NCI-H2227 treated with DMSO at 0.1 percent for 48 hours (cell line): Measurements from ENCODE around the gene TMEM231.
"Not testable (repeated sequence)": the region's sequence is repeated elsewhere in the genome, so short reads cannot be mapped to it uniquely, and the experiment has no call there.

ENCODE experiments used
- DNase-seq: peaks from one replicate; lab custom pipeline; 2025; lab: John Stamatoyannopoulos, UW

TMEM231 gene

GRCh38 chr16:75532142-75532765, 23.8 kb downstream of the TMEM231 start:
- DNase-seq, result no peak

- no peak for DNase-seq
Measured at GRCh38 chr16:75529959-75530358, 26.1 kb downstream of the TMEM231 start.

GRCh38 chr16:75529056-75529905, 26.8 kb downstream of the TMEM231 start:
- DNase-seq, result no peak

- DNase-seq, result no peak
Measured at GRCh38 chr16:75527825-75528299, 28.2 kb downstream of the TMEM231 start.

DNA sequence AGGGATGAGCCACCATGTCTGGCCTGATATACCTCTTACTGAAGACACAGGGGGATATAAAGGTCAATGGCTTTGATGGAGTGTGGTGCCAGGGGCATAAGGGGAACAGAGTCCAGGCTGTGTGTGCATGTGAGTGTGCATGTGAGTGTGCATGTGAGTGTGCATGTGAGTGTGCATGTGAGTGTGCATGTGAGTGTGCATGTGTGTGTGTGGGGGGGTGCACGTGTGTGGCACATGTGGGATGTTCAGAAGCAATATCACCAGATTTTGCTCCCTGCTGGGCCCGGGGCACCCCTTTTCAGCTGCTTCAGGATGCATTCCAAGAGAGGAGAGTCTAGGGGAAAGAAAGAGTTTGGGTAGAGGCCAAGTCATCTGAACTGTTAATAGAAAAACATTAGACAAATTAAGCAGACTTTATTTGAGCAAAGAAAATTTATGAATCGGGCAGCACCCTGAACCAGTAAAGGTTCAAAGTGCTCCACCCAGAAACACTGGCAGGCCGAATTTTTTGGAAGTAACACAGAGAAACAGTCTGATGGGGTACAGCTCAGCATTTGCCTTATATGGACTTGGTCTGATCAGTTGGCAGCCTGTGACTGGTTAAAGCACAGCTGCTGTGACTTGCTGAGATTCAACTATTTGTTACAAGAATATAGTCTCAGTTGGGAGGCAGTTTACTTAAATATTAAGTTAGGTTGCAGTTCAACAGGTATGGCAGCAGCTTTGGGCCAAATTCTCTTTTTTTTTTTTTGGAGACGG, 29.8 kb downstream of the TMEM231 start:
- DNase-seq, result no peak

DNA sequence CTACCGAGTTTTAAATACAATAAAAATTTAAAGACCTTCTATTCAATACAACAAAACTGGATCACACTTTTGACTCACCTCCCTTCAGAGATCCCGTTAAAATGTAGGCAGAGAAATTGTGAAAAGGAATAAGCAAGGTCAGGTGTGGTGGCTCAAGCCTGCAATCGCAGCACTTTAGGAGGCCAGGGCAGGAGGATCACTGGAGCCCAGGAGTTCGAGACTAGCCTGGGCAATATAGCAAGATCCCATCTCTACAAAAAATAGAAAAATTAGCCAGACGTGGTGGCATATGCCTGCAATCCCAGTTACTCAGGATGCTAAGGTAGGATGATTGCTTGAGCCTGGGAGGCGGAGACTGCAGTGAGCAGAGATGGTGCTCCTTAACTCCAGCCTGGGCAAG, 36.9 kb downstream of the TMEM231 start:
- DNase-seq, result no peak

DNA sequence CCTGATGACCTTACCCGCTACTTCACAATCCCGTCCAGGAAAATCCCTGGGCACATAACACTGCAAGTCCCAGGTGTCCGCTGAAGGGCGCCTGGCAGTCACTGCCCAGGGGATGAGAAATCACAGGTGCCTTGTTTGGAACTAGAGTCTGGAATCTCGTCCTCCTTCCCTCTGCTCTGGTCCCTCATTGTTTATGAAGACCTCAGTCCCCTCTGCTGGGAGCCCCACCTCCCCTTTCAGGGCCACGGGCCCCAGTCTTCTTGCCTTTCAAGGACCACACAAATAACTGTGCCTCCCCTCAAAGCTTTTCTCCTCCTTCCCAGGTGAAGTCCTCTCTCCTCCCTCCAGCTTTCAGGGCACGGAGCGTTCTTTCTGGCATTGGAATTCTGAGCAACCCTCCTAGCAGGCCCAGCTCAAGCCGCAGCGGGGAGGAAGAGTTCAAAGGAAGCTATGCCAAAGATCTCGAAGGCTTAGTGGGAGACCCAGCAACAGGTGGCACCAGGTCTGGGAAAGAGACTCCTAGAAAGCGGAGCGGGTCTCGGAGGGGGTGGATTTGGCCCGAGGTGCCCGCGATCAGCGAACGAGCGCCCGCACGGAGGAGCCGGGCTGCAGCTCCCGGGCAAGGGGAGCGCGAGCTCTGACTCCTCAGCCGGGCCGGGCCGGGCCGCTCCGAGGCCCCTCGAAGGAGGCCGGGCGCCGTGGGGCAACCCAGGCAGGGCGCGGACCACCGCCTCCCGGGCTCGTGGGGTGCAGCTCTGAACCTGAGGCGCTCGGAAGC, 39.7 kb downstream of the TMEM231 start:
- not testable (repeated sequence) for DNase-seq

GRCh38 chr16:75514296-75514695, 41.8 kb downstream of the TMEM231 start:
- DNase-seq, result no peak

DNA sequence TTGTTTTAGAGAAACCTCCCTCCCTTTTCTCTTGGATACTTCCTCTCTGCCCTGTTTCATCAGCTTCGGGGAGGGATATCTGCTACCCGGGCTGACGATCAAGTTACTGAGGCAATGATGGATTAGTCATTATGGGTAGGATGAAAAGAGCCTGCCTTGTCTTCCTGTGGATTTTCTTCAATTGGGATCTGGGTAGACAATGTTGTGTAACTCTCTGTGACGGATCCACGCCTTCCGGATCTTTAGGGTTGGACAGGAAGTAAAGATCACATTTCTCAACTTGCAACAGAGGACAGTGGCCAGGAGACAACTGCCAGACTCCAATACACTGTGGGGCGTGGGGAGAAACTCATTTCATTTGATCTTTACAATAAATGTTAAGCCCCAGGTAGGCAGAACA, 49.5 kb downstream of the TMEM231 start:
- DNase-seq, result no peak

GRCh38 chr16:75506107-75506506, 49.9 kb downstream of the TMEM231 start:
- DNase-seq, result no peak

DNA sequence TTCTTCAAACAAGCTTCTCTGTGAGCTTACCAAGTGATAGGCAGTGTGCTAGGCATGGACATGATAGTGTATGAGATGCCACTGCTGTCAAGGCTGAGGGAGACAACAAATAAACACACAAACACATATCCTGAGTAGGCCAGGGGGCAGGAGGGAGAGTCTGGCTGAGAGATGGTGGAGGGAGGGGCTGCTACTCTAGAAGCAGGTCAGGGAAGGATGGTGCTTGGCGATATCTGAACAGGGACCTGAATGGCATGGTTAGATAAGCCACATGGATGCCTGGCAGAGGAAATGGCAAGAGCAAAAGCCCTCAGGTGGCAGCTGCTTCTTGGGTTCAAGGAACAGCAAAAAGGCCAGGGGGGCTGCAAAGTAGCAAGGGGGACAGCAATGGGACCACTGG, 52.3 kb downstream of the TMEM231 start:
- no peak for DNase-seq

- no peak for DNase-seq
Measured at GRCh38 chr16:75502916-75503605, 53.0 kb downstream of the TMEM231 start.

GRCh38 chr16:75501820-75502219, 54.2 kb downstream of the TMEM231 start:
- not testable (repeated sequence) for DNase-seq

DNA sequence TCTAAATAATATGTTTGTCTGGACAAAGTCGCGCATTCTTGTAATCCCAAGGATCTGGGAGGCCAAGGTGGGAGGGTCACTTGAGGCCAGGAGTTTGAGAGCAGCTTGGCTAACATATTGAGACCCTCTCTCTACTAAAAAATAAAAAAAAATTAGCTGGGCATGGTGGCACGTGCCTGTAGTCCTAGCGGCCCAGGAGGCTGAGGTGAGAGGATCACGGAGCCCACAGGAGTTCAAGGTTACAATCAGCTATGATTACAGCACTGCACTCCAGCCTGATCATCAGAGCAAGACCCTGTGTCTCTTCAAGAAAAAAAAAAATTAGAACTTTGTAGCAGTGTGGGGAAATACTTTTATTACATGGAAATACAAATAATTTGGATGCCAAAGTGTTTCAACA, 54.7 kb downstream of the TMEM231 start:
- no peak for DNase-seq

DNA sequence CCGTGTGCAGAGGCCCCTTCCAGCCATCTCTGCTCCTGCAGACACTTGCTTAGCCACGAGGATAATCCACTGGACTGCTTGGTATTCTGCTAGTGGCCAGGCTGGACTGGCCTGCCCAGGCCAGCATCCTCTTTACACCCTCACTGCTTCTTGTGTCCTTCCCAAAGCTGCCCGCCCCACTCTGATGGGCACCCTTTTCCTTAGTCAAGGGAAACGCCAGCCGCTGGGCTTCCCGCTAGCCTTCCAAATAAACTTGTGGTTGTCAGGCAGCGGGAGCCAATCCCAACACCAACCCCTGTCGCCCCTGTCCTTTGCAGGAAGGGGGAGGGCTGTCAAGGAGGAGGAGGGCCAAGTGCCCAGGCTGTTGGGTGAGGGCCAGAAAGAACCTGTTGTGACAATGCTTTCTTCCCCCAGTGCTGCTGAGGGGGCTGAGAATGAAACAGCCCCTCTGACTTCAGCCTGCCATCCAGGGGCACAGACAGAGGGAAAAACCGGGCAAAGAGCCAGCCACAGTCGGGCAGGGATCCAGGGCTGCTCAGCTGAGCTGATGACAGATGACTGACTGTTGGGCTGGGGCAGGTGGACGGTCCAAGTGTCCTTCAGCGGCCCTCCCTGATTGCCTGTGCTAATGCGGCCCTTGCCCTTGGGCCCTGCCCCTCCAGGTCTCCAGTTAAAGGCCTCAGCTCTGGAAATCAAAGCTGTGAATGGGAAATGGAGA, 57.3 kb downstream of the TMEM231 start:
- DNase-seq, result not testable (repeated sequence)

DNA sequence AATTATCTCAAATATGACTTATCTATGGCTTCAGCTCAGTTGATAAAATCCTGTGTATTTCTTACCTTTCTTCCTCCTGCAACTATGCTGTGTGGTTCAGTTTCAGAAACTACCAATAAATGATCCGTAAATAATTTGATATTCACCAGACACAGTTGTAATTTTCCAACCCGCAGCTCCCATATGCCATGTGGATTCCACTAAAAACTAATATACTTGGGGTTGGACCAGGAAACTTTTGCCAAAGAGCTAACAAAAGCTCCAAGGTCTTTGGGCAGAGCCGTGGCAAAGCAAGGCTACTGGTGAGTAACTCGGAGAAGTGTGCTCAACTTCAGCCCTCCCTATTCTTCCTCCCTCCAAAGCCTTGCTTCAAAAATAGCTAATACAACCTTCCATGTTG, 58.5 kb downstream of the TMEM231 start:
- DNase-seq, result no peak

DNA sequence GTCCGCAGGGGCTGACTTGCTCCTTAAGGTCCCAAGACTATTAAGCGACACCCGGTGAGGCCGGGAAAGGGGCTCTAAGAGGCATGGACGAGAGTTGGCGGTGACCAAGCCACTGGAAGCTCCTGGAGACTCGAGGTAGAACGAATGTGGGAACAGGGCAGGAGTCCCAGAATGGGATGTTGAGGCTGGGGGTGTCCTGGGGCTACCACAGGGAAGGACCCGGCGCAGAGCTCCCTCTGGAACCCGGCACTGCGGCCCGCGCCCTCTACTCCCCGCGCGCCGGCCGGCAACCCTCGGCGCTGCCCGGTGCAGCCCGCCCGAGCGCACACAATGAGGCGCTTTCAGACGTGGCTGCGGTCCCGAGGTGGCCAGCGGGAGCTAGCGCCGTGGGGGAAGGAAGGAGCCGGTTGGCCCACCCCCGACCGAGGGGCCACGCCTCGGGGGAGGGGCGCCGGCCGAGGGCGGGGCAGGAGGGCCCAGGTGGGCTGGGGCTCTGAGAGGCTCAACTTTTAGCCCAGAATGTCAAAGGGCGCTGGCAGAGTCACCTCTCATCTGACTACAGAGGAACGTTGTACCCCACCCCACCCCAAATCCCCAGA, 60.9 kb downstream of the TMEM231 start, which contains the start of gene CHST6:
TSS of gene CHST6 (minus strand) at position 366 of the 599 bp plus-strand sequence. CDS start 15,613 bp downstream, outside the sequence.
- DNase-seq, result no peak

DNA sequence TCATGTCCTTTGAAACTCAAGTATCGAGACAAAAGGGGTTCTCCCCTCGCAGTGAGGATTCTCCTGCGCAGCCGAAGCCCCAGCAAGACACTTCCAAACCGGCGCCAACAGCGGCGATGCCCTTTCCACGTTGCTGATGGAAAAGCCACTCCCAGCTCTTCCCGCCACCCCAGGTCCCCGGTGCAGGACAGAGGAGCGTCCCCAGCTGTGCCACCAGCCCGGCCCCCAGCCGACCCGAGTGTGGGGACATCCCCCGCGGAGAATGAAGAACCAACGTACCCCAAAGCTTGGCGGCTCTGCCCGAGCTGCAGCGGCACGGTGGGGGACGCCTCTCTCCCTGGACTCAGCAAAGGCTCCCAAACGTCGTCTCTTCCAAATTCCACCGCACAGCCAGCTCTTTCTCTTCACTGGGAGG, 61.4 kb downstream of the TMEM231 start:
- no peak for DNase-seq

GRCh38 chr16:75494184-75494583, 61.9 kb downstream of the TMEM231 start:
- DNase-seq, result no peak

- DNase-seq, result no peak
Measured at GRCh38 chr16:75491876-75492275, 64.2 kb downstream of the TMEM231 start.
